Hematopoietic multipotent progenitor cell treated with erythropoietin and hydrocortisone succinate and interleukin-3 and kit ligand, for 4 days (in vitro differentiated cells): ENCODE measurements around the gene SYP.
A peak's percentile ranks its signal among the peaks of the same experiment; 100 is the strongest.

Experiments
- DNase-seq: peaks from one replicate; pipeline ENCODE4 v3.0.0-alpha.2; 2015

SYP gene

GRCh38 chrX:49214996-49215526, 15.1 kb upstream of the SYP start:
- DNase-seq, result no peak

- DNase-seq, result no peak
Observed at GRCh38 chrX:49214416-49214815, 14.4 kb upstream of the SYP start.

- no peak for DNase-seq
Observed at GRCh38 chrX:49212861-49213260, 12.9 kb upstream of the SYP start.

- DNase-seq, result no peak
Observed at GRCh38 chrX:49212209-49212608, 12.2 kb upstream of the SYP start.

GRCh38 chrX:49211074-49211473, 11.1 kb upstream of the SYP start:
- no peak for DNase-seq

- DNase-seq, result no peak
Observed at GRCh38 chrX:49210406-49210805, 10.4 kb upstream of the SYP start.

- DNase-seq, result peak; percentile 28
Observed at GRCh38 chrX:49209434-49210251, 9.7 kb upstream of the SYP start.

GRCh38 chrX:49208399-49208798, 8.4 kb upstream of the SYP start:
- no peak for DNase-seq

GRCh38 chrX:49206543-49206942, 6.5 kb upstream of the SYP start:
- no peak for DNase-seq

GRCh38 chrX:49205443-49205842, 5.5 kb upstream of the SYP start:
- no peak for DNase-seq

- DNase-seq, result no peak
Observed at GRCh38 chrX:49204709-49205108, 4.7 kb upstream of the SYP start.

GRCh38 chrX:49204017-49204416, 4.0 kb upstream of the SYP start:
- DNase-seq, result no peak

GRCh38 chrX:49203536-49203935, 3.5 kb upstream of the SYP start:
- no peak for DNase-seq

- DNase-seq, result no peak
Observed at GRCh38 chrX:49202022-49202421, 2.0 kb upstream of the SYP start.

- DNase-seq, result no peak
Observed at GRCh38 chrX:49199315-49199595, 738 bp downstream of the SYP start.

- no peak for DNase-seq
Observed at GRCh38 chrX:49198540-49199314, 1.3 kb downstream of the SYP start.

- no peak for DNase-seq
Observed at GRCh38 chrX:49197543-49198087, 2.4 kb downstream of the SYP start.

GRCh38 chrX:49193542-49193964, 6.4 kb downstream of the SYP start:
- no peak for DNase-seq

GRCh38 chrX:49192722-49193328, 7.2 kb downstream of the SYP start:
- DNase-seq, result peak; percentile 60

- peak; percentile 50 for DNase-seq
Observed at GRCh38 chrX:49191574-49192011, 8.4 kb downstream of the SYP start.

- peak; percentile 99 for DNase-seq
Observed at GRCh38 chrX:49190821-49191573, 9.0 kb downstream of the SYP start.

- no peak for DNase-seq
Observed at GRCh38 chrX:49189606-49190005, 10.4 kb downstream of the SYP start.
